HepG2 (cell line): ENCODE data around the gene BABAM2.

Source experiments
- CTCF ChIP-seq: sonication (generic); formaldehyde crosslinking; IDR thresholded peaks from 2 replicates; pipeline ENCODE4 v1.5.0; 2020; ENCODE audit warnings: mild to moderate bottlenecking, missing genetic modification reagents, moderate library complexity
- KMT2A ChIP-seq: sonication (generic); formaldehyde crosslinking; IDR thresholded peaks from 2 replicates; pipeline ENCODE4 v1.4.0; 2020; ENCODE audit warnings: missing genetic modification reagents
- XRCC5 ChIP-seq: fragments of 200-400 bp; formaldehyde crosslinking; optimal IDR thresholded peaks from 2 replicates; pipeline ENCODE3; 2017; ENCODE audit warnings: mild to moderate bottlenecking, low read length

- TF ChIP-seq XRCC5, result no peak
- TF ChIP-seq KMT2A (CRISPR knock-in tag), result no peak
- no peak for TF ChIP-seq CTCF
Observed at GRCh38 chr2:28011322-28011737, 120.8 kb downstream of the BABAM2 start.
